H1 (cell line): ENCODE data around the gene KLF6.

ENCODE experiments used
- BACH1 ChIP-seq: IDR thresholded peaks from 2 replicates; pipeline ENCODE4 v1.6.1; 2012; ENCODE audit warnings: low read length, improper control_type of control experiment
- YY1 ChIP-seq: IDR thresholded peaks from 2 replicates; pipeline ENCODE4 v1.6.1; 2011; ENCODE audit warnings: low read depth, mild to moderate bottlenecking, low read length
- TF ChIP-seq, protein P1 (sequence below), 3 experiments: IDR thresholded peaks; 1 replicate in 2 of 3; 2 replicates in 1 of 3; pipeline versions ENCODE4 v1.5.1 to v1.6.1; 2011; ENCODE audit warnings: low read length in 3 of 3, mild to moderate bottlenecking in 3 of 3, inconsistent platforms in 2 of 3, low read depth in 1 of 3, moderate library complexity in 1 of 3; ENCODE audit not compliant: insufficient read depth in 1 of 3; ENCODE audit errors: control extremely low read depth in 1 of 3

DNA sequence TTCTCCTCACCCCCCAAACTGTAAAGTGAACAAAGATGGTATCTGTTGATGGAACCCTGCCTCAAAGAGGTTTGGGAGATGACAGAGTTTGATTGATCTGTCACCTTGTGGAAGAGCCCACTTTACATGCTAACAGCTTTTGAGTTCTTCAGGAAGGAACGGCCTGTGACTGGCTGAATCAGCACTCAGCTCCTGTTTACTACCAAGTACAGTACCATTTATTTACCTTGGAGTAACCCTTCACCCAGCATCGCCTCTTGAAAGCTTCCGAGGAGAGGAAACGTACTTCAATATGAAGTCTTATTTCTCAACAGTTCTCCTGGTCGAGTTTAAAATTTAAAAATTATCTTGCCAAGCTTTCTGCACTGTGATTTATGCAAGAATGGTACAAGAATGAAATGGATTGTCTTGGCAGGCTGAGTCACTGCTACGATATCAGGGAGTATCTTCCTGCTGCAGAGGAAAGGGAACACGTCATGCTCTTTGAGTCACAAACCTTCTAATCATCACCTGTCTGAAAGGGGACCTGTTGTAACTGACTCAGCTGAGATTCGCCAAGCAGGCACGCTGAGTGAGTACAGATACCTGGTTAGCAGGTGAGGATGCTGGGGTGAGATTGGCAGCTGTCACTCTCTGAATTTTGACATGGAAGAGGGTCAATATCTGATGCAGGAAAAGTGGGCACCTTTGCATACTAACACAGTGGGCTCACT, 30.1 kb downstream of the KLF6 start:
- no peak for TF ChIP-seq BACH1
- TF ChIP-seq YY1: no peak
- TF ChIP-seq, protein P1, sequence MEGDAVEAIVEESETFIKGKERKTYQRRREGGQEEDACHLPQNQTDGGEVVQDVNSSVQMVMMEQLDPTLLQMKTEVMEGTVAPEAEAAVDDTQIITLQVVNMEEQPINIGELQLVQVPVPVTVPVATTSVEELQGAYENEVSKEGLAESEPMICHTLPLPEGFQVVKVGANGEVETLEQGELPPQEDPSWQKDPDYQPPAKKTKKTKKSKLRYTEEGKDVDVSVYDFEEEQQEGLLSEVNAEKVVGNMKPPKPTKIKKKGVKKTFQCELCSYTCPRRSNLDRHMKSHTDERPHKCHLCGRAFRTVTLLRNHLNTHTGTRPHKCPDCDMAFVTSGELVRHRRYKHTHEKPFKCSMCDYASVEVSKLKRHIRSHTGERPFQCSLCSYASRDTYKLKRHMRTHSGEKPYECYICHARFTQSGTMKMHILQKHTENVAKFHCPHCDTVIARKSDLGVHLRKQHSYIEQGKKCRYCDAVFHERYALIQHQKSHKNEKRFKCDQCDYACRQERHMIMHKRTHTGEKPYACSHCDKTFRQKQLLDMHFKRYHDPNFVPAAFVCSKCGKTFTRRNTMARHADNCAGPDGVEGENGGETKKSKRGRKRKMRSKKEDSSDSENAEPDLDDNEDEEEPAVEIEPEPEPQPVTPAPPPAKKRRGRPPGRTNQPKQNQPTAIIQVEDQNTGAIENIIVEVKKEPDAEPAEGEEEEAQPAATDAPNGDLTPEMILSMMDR (IDR thresholded peaks at IDR 0.05; ENCODE audit: control extremely low read depth in 1 of 3, insufficient read depth in 1 of 3, low read depth in 1 of 3, low read length in 3 of 3): no peak
